ENCODE measurements around the gene TMEM198. TPM values are rescaled to one million over a fixed set of nuclear protein-coding genes. Genes with fewer than 3 reads are reported as not detected.
A peak's percentile ranks its signal among the peaks of the same experiment; 100 is the strongest.

The TMEM198 gene
- total RNA-seq, 2 donors from 2014 or later, result 3.0 to 3.2 TPM

GRCh38 chr2:219538504-219538951, 5.3 kb upstream of the TMEM198 start:
- intact Hi-C loops (cut with DNase I), result no loop called here
- DNase-seq (ENCODE audit: low spot score), result no peak

GRCh38 chr2:219538956-219539788, 4.7 kb upstream of the TMEM198 start:
- DNase-seq (ENCODE audit: low spot score), result no peak
- intact Hi-C loops (cut with DNase I), result no loop called here

- intact Hi-C loops (cut with DNase I), result loop anchor here in 1 of 2 donors (1.0 to 10.0 kb wide), 2 partner anchors 34 to 105 kb away; no protein-coding TSS in a partner anchor
- no peak for DNase-seq (ENCODE audit: low spot score)
Observed at GRCh38 chr2:219539926-219540678, 3.7 kb upstream of the TMEM198 start.

GRCh38 chr2:219540784-219541504, 2.9 kb upstream of the TMEM198 start:
- DNase-seq (ENCODE audit: low spot score), result no peak
- intact Hi-C loops (cut with DNase I), result loop anchor here in 1 of 2 donors (1.0 to 10.0 kb wide), 2 partner anchors 33 to 104 kb away; no protein-coding TSS in a partner anchor

- intact Hi-C loops (cut with DNase I), result loop anchor here (2.0 to 10.0 kb wide), 2 partner anchors 103 to 147 kb away; no protein-coding TSS in a partner anchor
- peak; percentile 93 for DNase-seq (ENCODE audit: low spot score)
Observed at GRCh38 chr2:219541611-219542180, 2.1 kb upstream of the TMEM198 start.

- intact Hi-C loops (cut with DNase I), result loop anchor here (2.0 to 10.0 kb wide), 2 partner anchors 102 to 146 kb away; no protein-coding TSS in a partner anchor
- DNase-seq (ENCODE audit: low spot score), result no peak
Observed at GRCh38 chr2:219542931-219543595, 765 bp upstream of the TMEM198 start.

- intact Hi-C loops (cut with DNase I), result loop anchor here (2.0 to 10.0 kb wide), 2 partner anchors 94 to 100 kb away; no protein-coding TSS in a partner anchor
- DNase-seq (ENCODE audit: low spot score), result no peak
Observed at GRCh38 chr2:219544567-219544966, 739 bp downstream of the TMEM198 start.

GRCh38 chr2:219545295-219545942, 1.6 kb downstream of the TMEM198 start:
- DNase-seq (ENCODE audit: low spot score), result no peak
- intact Hi-C loops (cut with DNase I), result loop anchor here (2.0 to 10.0 kb wide), 2 partner anchors 93 to 99 kb away; no protein-coding TSS in a partner anchor

- DNase-seq (ENCODE audit: low spot score), result no peak
- intact Hi-C loops (cut with DNase I), result loop anchor here (2.0 to 10.0 kb wide), 2 partner anchors 93 to 99 kb away; no protein-coding TSS in a partner anchor
Observed at GRCh38 chr2:219545943-219546352, 2.1 kb downstream of the TMEM198 start.

- intact Hi-C loops (cut with DNase I), result loop anchor here in 1 of 2 donors (10.0 kb wide), 1 partner anchor 97 kb away; no protein-coding TSS in a partner anchor
- DNase-seq (ENCODE audit: low spot score), result no peak
Observed at GRCh38 chr2:219547621-219548020, 3.8 kb downstream of the TMEM198 start.

GRCh38 chr2:219548990-219549389, 5.2 kb downstream of the TMEM198 start:
- intact Hi-C loops (cut with DNase I), result loop anchor here in 1 of 2 donors (10.0 kb wide), 1 partner anchor 96 kb away; no protein-coding TSS in a partner anchor
- DNase-seq (ENCODE audit: low spot score), result no peak

GRCh38 chr2:219549619-219550018, 5.8 kb downstream of the TMEM198 start:
- intact Hi-C loops (cut with DNase I), result loop anchor here in 1 of 2 donors (10.0 kb wide), 1 partner anchor 95 kb away; no protein-coding TSS in a partner anchor
- DNase-seq (ENCODE audit: low spot score), result no peak

GRCh38 chr2:219551441-219552381, 7.9 kb downstream of the TMEM198 start:
- intact Hi-C loops (cut with DNase I), result no loop called here

GRCh38 chr2:219552382-219553167, 8.7 kb downstream of the TMEM198 start:
- DNase-seq (ENCODE audit: low spot score), result peak; percentile 95
- intact Hi-C loops (cut with DNase I), result no loop called here

More at GRCh38 chr2:219551441-219552381, 7.9 kb downstream of the TMEM198 start:
- peak; percentile 83 for DNase-seq (ENCODE audit: low spot score)

- no peak for DNase-seq (ENCODE audit: low spot score)
- intact Hi-C loops (cut with DNase I), result no loop called here
Observed at GRCh38 chr2:219553168-219553417, 9.3 kb downstream of the TMEM198 start.

GRCh38 chr2:219553463-219553963, 9.7 kb downstream of the TMEM198 start:
- DNase-seq (ENCODE audit: low spot score), result no peak
- intact Hi-C loops (cut with DNase I), result no loop called here

Data from posterior vena cava (tissue), 2 donors.